Transverse colon (tissue), 3 donors: ENCODE measurements around the gene SYDE1.

Experiments used
- EP300 ChIP-seq: sonication (generic); formaldehyde crosslinking; IDR thresholded peaks from one replicate; pipeline ENCODE4 v1.6.1; 2017; ENCODE audit warnings: antibody characterized with exemption, low read depth
- POLR2A ChIP-seq: fragments of 450-650 bp; IDR thresholded peaks from one replicate; pipeline ENCODE4 v1.6.1; 2016; ENCODE audit warnings: antibody characterized with exemption, mild to moderate bottlenecking, moderate library complexity
- TF ChIP-seq, protein P1 (sequence below), 5 experiments: fragments of 200-600 bp in 3 of 5; fragments of 450-650 bp in 2 of 5; sonication (generic) in 3 of 5; IDR thresholded peaks; 1 replicate in 2 of 5; 2 replicates in 3 of 5; pipeline ENCODE4 v1.5.1; 2016 to 2017; ENCODE audit warnings: antibody characterized with exemption in 5 of 5, inconsistent platforms in 3 of 5, mild to moderate bottlenecking in 2 of 5, moderate library complexity in 1 of 5

DNA sequence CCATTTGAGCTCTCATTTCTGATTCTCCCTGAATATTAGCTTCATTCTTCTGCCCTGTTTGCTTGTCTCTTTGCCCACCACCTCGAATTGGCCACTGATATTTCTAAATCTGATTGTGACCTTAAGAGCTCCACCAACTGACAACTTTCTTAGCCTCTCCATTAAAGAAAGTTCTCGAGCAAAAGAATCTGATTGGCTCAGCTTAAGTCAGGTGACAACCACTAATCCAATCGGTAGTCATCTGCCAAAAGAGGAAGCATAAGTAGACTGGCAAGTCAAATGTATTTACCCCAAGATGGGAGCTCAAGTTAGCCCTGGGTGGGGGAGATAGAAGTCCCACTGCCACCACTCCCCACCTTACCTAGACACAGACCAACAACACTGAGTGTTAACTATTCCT lies 52.0 kb downstream of the SYDE1 start:
- TF ChIP-seq POLR2A (no peak), EP300 (no peak)
- TF ChIP-seq, protein P1, sequence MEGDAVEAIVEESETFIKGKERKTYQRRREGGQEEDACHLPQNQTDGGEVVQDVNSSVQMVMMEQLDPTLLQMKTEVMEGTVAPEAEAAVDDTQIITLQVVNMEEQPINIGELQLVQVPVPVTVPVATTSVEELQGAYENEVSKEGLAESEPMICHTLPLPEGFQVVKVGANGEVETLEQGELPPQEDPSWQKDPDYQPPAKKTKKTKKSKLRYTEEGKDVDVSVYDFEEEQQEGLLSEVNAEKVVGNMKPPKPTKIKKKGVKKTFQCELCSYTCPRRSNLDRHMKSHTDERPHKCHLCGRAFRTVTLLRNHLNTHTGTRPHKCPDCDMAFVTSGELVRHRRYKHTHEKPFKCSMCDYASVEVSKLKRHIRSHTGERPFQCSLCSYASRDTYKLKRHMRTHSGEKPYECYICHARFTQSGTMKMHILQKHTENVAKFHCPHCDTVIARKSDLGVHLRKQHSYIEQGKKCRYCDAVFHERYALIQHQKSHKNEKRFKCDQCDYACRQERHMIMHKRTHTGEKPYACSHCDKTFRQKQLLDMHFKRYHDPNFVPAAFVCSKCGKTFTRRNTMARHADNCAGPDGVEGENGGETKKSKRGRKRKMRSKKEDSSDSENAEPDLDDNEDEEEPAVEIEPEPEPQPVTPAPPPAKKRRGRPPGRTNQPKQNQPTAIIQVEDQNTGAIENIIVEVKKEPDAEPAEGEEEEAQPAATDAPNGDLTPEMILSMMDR (IDR thresholded peaks at IDR 0.05), result no peak
